HepG2 (cell line): ENCODE measurements around the gene CACNG7. TPM values are rescaled to one million over a fixed set of nuclear protein-coding genes. Genes with fewer than 3 reads are reported as not detected.

Experiments used
- GTF3A ChIP-seq: sonication (generic); formaldehyde crosslinking; conservative IDR thresholded peaks from 2 replicates; pipeline ENCODE4 v1.4.0; 2020; ENCODE audit warnings: mild to moderate bottlenecking, missing genetic modification reagents
- HNRNPLL ChIP-seq: fragments of 200-400 bp; formaldehyde crosslinking; IDR thresholded peaks from 2 replicates; pipeline ENCODE4 v1.6.1; 2017; ENCODE audit warnings: mild to moderate bottlenecking, low read depth, low read length; ENCODE audit not compliant: poor library complexity, severe bottlenecking
- NCOR1 ChIP-seq: fragments of 200-600 bp; sonication (generic); IDR thresholded peaks from 2 replicates; pipeline ENCODE4 v1.7.0; 2017; ENCODE audit warnings: antibody characterized with exemption, low read length, borderline replicate concordance
- SMC3 ChIP-seq: IDR thresholded peaks from 2 replicates; pipeline ENCODE4 v1.6.1; 2011; ENCODE audit warnings: low read length, improper control_type of control experiment
- XRCC5 ChIP-seq: fragments of 200-400 bp; formaldehyde crosslinking; optimal IDR thresholded peaks from 2 replicates; pipeline ENCODE3; 2017; ENCODE audit warnings: mild to moderate bottlenecking, low read length
- ZBTB7B ChIP-seq: sonication (generic); formaldehyde crosslinking; IDR thresholded peaks from 2 replicates; pipeline ENCODE4 v1.4.0; 2020; ENCODE audit warnings: missing genetic modification reagents
- ZFP91 ChIP-seq: sonication (generic); formaldehyde crosslinking; IDR thresholded peaks from 2 replicates; pipeline ENCODE4 v1.9.0; 2022; ENCODE audit warnings: missing genetic modification reagents, mild to moderate bottlenecking, borderline replicate concordance
- ZNF576 ChIP-seq: sonication (generic); formaldehyde crosslinking; IDR thresholded peaks from 2 replicates; pipeline ENCODE4 v1.4.0; 2020; ENCODE audit warnings: mild to moderate bottlenecking, missing genetic modification reagents
- ZNF687 ChIP-seq: sonication (generic); formaldehyde crosslinking; IDR thresholded peaks from 2 replicates; pipeline ENCODE4 v1.5.1; 2020; ENCODE audit warnings: mild to moderate bottlenecking, missing genetic modification reagents, moderate library complexity
- ZSCAN22 ChIP-seq: sonication (generic); formaldehyde crosslinking; IDR thresholded peaks from 2 replicates; pipeline ENCODE4 v1.4.0; 2020; ENCODE audit warnings: mild to moderate bottlenecking, missing genetic modification reagents
- polyA plus RNA-seq, 8 experiments: library from polyadenylated mRNA; depleted of rRNA in 3 of 8; stranded (reverse) in 7 of 8; unstranded in 1 of 8; fragments of >200 nt; fragmentation: Illumina TruSeq in 4 of 8; extraction: Trizol in 4 of 8; gene quantifications; 2 replicates each; pipeline versions ENCODE4 v1.2.1 to v1.2.3, GENCODE V29; 2011 to 2016; ENCODE audit warnings: low read depth in 4 of 8, missing spikeins in 1 of 8, mixed read lengths in 1 of 8; ENCODE audit not compliant: insufficient read depth in 1 of 8
- total RNA-seq, 5 experiments: library from RNA; depleted of rRNA; stranded (reverse); fragments of >200 nt; fragmentation: Illumina TruSeq; extraction: Trizol; gene quantifications; 2 replicates each; pipeline ENCODE4 v1.2.3, GENCODE V29; 2016; ENCODE audit warnings: low read depth in 1 of 5

CACNG7 gene
- total and polyA plus RNA-seq, 2 of the 13 experiments (the other 11 are each of a cell fraction or from before 2014, with no cell fraction given): not detected

GRCh38 chr19:53906211-53907192 lies 2.6 kb upstream of the CACNG7 start (continued):
- TF ChIP-seq ZNF687 (peak; percentile 18), GTF3A (CRISPR knock-in tag) (no peak), ZNF576 (CRISPR knock-in tag) (peak; percentile 94; the same call in 1 of the 2 replicates), ZSCAN22 (CRISPR knock-in tag) (no peak), ZFP91 (CRISPR knock-in tag) (peak; percentile 27; the same call in 1 of the 2 replicates), SMC3 (peak; percentile 8; the same call in 1 of the 2 replicates), XRCC5 (peak; percentile 18), ZBTB7B (CRISPR knock-in tag) (no peak), NCOR1 (no peak), HNRNPLL (peak; percentile 18)
